ENCODE measurements around the gene MYLIP.
"Not testable (repeated sequence)": the region's sequence is repeated elsewhere in the genome, so short reads cannot be mapped to it uniquely, and the experiment has no call there.

Gene MYLIP

DNA sequence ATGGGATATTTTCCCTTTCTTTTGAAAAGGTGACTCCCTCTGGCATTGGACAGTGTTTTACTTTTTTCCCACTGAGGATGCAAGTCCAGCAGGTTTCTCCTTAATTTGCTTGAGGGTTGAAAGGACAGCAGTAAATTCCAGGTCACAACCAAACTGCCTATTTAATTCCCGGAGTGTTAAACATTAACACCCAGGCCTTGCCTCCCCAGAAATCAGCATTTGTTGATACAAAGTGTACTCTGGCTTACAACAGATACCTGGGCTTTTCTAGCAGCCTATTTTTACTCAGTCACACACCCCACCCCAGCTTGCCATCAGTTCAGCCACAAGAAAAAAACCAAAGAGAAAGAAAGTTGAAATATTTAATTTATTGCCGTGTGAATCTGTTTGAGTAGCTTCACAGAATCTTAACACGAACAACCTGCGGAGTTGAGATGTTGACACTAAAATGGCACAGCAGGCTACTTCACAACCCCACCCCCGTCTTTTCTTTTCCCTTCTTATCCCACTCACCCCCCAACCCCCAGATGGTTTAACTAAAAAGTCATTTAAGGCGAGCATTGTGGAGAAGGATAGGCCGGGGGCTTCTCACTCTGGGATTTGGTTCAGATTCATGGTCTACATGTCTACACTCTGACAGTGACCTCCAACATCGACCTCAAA lies 45.7 kb downstream of the MYLIP start:
- POLR2A ChIA-PET: no interaction called here
- TF ChIP-seq, protein P1, sequence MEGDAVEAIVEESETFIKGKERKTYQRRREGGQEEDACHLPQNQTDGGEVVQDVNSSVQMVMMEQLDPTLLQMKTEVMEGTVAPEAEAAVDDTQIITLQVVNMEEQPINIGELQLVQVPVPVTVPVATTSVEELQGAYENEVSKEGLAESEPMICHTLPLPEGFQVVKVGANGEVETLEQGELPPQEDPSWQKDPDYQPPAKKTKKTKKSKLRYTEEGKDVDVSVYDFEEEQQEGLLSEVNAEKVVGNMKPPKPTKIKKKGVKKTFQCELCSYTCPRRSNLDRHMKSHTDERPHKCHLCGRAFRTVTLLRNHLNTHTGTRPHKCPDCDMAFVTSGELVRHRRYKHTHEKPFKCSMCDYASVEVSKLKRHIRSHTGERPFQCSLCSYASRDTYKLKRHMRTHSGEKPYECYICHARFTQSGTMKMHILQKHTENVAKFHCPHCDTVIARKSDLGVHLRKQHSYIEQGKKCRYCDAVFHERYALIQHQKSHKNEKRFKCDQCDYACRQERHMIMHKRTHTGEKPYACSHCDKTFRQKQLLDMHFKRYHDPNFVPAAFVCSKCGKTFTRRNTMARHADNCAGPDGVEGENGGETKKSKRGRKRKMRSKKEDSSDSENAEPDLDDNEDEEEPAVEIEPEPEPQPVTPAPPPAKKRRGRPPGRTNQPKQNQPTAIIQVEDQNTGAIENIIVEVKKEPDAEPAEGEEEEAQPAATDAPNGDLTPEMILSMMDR (IDR thresholded peaks at IDR 0.05; ENCODE audit: insufficient read depth, low read length, missing control alignments): no peak
- no peak overlapping the region for H3K4me3 ChIP-seq (ENCODE audit: low read depth, low read length)
- no peak for DNase-seq (ENCODE audit: low read depth, low spot score)
- CTCF ChIA-PET: no interaction called here

DNA sequence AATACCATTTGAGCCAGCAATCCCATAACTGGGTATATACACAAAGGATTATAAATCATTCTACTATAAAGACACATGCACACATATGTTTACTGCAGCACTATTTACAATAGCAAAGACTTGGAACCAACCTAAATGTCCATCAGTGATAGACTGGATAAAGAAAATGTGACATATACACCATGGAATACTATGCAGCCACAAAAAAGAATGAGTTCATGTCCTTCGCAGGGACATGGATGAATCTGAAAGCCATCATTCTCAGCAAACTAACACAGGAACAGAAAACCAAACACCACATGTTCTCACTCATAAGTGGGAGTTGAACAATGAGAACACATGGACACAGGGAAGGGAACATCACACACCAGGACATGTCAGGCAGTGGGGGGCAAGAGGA lies 47.7 kb downstream of the MYLIP start:
- POLR2A ChIA-PET; CTCF ChIA-PET; H3K4me3 ChIP-seq (ENCODE audit: low read depth, low read length): not testable (repeated sequence)

DNA sequence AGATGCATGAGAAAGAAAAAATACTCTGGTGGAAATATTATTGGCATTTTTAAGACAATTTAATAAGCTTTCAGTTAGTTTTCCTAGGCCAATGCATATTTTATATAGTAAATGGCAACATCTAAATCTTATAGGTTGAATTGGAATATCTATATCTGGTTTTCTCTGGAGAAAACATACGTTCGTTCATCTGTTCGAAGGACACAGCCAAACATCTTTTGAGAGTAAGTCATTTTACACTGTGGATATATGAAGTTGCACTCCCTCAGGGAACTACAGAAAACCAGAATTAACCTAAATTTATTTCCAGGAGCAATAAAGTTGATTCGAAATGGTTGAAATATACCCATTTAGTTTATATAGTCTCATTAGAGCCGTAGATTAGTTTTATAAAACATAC lies 49.0 kb downstream of the MYLIP start:
- TF ChIP-seq, protein P1 (IDR thresholded peaks at IDR 0.05; ENCODE audit: insufficient read depth, low read length, missing control alignments): no peak
- POLR2A ChIA-PET: no interaction called here
- H3K4me3 ChIP-seq (ENCODE audit: low read depth, low read length): no peak overlapping the region
- no peak for DNase-seq (ENCODE audit: low read depth, low spot score)
- CTCF ChIA-PET: interaction anchor here (1.9 kb wide), 1 partner anchor 28 kb away, joined by 6 read pairs; no protein-coding TSS in a partner anchor

More for the DNA sequence above, 47.7 kb downstream of the MYLIP start:
- DNase-seq (ENCODE audit: low read depth, low spot score): not testable (repeated sequence)

DNA sequence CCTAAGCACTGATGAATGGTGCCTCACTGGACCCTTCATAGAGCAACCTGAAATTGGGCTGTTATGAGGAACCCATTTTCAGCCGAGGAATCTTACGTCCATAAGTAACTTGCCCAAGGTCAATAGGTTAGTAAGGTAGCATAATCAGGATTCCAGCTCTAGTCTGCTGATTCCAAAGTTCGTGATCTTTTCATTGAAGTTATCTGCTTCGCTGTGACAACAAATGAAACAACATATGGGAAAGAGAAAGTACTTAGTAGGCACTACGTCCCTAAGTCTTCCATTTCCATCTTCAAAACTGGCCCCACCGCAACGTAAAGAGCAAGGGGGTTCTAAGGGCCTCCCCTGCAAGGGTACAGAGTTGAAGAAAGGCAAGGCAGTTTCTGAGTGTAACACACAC lies 49.5 kb downstream of the MYLIP start:
- POLR2A ChIA-PET: no interaction called here

DNA sequence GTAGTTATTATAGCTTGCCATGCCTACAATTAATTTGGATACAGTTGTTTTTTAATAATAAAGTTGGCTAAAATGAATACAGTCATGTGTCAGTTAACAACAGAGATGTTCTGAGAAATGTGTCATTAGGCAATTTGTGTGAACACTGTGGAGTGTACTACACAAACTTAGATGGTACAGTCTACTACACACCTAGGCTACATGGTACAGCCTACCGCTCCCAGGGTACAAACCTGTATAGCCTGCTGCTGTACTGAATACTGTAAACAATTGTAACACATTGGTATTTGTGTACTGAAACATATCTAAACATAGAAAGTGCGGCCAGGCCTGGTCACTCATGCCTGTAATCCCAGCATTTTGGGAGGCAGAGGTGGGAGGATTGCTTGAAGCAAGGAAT lies 50.2 kb downstream of the MYLIP start:
- DNase-seq (ENCODE audit: low read depth, low spot score): no peak
- ChIA-PET POLR2A (no interaction called here), CTCF (interaction anchor here (2.4 to 2.7 kb wide), 2 partner anchors 7 to 487 kb away, joined by 8 to 23 read pairs; no protein-coding TSS in a partner anchor)
- TF ChIP-seq, protein P1 (IDR thresholded peaks at IDR 0.05; ENCODE audit: insufficient read depth, low read length, missing control alignments): no peak
- H3K4me3 ChIP-seq (ENCODE audit: low read depth, low read length): no peak overlapping the region

More for the DNA sequence above, 49.5 kb downstream of the MYLIP start:
- H3K4me3 ChIP-seq (ENCODE audit: low read depth, low read length): no peak overlapping the region
- DNase-seq (ENCODE audit: low read depth, low spot score): no peak
- CTCF ChIA-PET: interaction anchor here (1.9 to 2.4 kb wide), 2 partner anchors 27 to 486 kb away, joined by 6 to 23 read pairs; no protein-coding TSS in a partner anchor
- TF ChIP-seq, protein P1 (IDR thresholded peaks at IDR 0.05; ENCODE audit: insufficient read depth, low read length, missing control alignments): no peak

DNA sequence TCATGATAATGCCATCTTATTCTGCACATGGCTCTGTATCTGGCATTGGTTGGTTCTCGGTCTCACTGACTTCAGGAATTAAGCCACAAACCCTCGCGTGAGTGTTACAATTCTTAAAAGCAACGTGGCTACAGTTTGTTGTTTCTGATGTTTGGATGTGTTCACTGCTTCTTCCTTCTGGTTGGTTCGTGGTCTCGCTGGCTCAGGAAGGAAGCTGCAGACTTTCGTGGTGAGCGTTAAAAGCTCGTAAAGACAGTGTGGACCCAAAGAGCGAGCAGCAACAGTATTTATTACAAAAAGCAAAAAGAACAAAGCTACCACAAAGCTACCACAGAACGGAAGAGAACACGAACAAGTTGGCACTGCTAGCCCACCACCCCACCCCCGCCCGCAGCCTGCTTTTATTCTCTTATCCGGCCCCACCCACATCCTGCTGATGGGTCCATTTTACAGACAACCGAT lies 51.1 kb downstream of the MYLIP start:
- no peak for DNase-seq (ENCODE audit: low read depth, low spot score)

More for the DNA sequence above, 51.1 kb downstream of the MYLIP start:
- TF ChIP-seq, protein P1 (IDR thresholded peaks at IDR 0.05; ENCODE audit: insufficient read depth, low read length, missing control alignments): no peak
- H3K4me3 ChIP-seq (ENCODE audit: low read depth, low read length): no peak overlapping the region
- ChIA-PET POLR2A (no interaction called here), CTCF (interaction anchor here (0.6 to 2.7 kb wide), 7 partner anchors 8 to 491 kb away, joined by 3 to 23 read pairs (median 4); no protein-coding TSS in a partner anchor)
